Mesodermal cell (in vitro differentiated cells): Measurements from ENCODE around the gene APPBP2.

Experiments used
- H3K27ac ChIP-seq: 2 replicates; pipeline ENCODE4 v1.7.0; 2013; ENCODE audit warnings: mild to moderate bottlenecking, low read depth, low read length, moderate library complexity; ENCODE audit not compliant: severe bottlenecking
- H3K36me3 ChIP-seq: 2 replicates; pipeline ENCODE4 v1.7.1; 2013; ENCODE audit warnings: mild to moderate bottlenecking, low read length, moderate library complexity; ENCODE audit not compliant: control insufficient read depth, insufficient read depth
- H3K4me1 ChIP-seq: one replicate; pipeline ENCODE4 v1.7.1; 2013; ENCODE audit warnings: mild to moderate bottlenecking, low read length; ENCODE audit not compliant: insufficient read depth, control insufficient read depth, poor library complexity, severe bottlenecking
- H3K4me3 ChIP-seq: 2 replicates; pipeline ENCODE4 v1.7.0; 2013; ENCODE audit warnings: low read length, control low read depth, mild to moderate bottlenecking; ENCODE audit not compliant: insufficient read depth, poor library complexity, severe bottlenecking; ENCODE audit errors: extremely low read depth
- H3K9me3 ChIP-seq: 2 replicates; pipeline ENCODE4 v1.7.1; 2013; ENCODE audit warnings: mild to moderate bottlenecking, low read length, moderate library complexity; ENCODE audit not compliant: control insufficient read depth
- WGBS, 2 experiments: methylation state at CpG; one replicate each; pipeline ENCODE4 v1.1.5; 2013; ENCODE audit warnings: missing lambda C conversion rate in 2 of 2; ENCODE audit not compliant: insufficient coverage in 2 of 2; 5-methylcytosine and 5-hydroxymethylcytosine counted together

Gene APPBP2

GRCh38 chr17:60396412-60396811, 129.6 kb downstream of the APPBP2 start:
- no peaks in the 10 kb centered on the region for H3K4me1 ChIP-seq
- no peaks in the 10 kb centered on the region for H3K36me3 ChIP-seq
- no peak overlapping the region for H3K27ac ChIP-seq
- 80% methylated on average over 1 of the region's 3 CpGs; no CpG with 5 or more reads in 1 of the 2 experiments for WGBS, 2 experiments
- no peak overlapping the region for H3K4me3 ChIP-seq
- H3K9me3 ChIP-seq: no peaks in the 10 kb centered on the region

GRCh38 chr17:60395508-60396065, 130.5 kb downstream of the APPBP2 start:
- H3K4me1 ChIP-seq: no peaks in the 10 kb centered on the region
- H3K27ac ChIP-seq: no peak overlapping the region
- WGBS, 2 experiments: no CpG with 5 or more reads among the region's 4 CpGs
- no peaks in the 10 kb centered on the region for H3K9me3 ChIP-seq
- no peak overlapping the region for H3K4me3 ChIP-seq
- no peaks in the 10 kb centered on the region for H3K36me3 ChIP-seq

- 97 to 98% methylated on average over 9 to 11 of the region's 17 CpGs for WGBS, 2 experiments
- no peak overlapping the region for H3K4me3 ChIP-seq
- no peak overlapping the region for H3K27ac ChIP-seq
- no peaks in the 10 kb centered on the region for H3K9me3 ChIP-seq
- H3K4me1 ChIP-seq: peaks cover 7% of the 10 kb centered on the region
- no peaks in the 10 kb centered on the region for H3K36me3 ChIP-seq
Measured at GRCh38 chr17:60393840-60394723, 132.0 kb downstream of the APPBP2 start.
